Thyroid gland (tissue), 4 donors: ENCODE data around the gene HOXB9.

Experiments used
- POLR2A ChIP-seq, 2 donors: fragments of 450-650 bp; IDR thresholded peaks; one replicate each; pipeline ENCODE4 v1.6.1; 2017; ENCODE audit warnings: antibody characterized with exemption in 2 of 2, mild to moderate bottlenecking in 2 of 2, moderate library complexity in 1 of 2
- TF ChIP-seq, protein P1 (sequence below), 6 experiments: fragments of 200-600 bp in 3 of 6; fragments of 450-650 bp in 3 of 6; sonication (generic) in 3 of 6; IDR thresholded peaks; one replicate each; pipeline ENCODE4 v1.5.1; 2016 to 2019; ENCODE audit warnings: antibody characterized with exemption in 6 of 6, mild to moderate bottlenecking in 2 of 6, inconsistent platforms in 1 of 6, moderate library complexity in 1 of 6

DNA sequence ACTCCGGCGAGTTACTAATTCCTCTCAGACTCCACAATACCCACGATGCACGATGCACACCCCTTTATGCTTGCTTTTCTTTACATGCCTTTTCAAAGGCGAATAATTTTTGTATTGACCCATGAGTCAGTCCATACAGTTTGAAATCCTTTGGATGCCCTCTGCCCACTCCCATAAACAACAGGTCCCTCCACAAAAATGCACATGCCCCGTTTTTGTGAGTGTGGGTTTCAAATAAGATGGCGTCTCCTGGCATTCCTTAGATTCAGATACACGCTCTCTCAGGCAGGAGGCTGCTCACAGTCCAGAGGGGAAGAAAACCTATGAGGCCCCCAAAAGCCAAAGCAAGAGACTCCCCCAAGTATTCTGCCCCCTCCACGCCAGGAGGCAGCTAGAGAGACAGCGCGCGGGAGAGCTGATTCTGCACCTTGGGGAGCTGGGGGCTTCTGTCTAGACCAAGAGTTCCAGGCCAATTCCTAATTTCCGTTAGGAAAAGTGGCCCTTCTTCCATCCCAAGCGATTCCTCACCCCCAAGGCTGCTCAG is 19.6 kb upstream of the HOXB9 start:
- TF ChIP-seq, protein P1, sequence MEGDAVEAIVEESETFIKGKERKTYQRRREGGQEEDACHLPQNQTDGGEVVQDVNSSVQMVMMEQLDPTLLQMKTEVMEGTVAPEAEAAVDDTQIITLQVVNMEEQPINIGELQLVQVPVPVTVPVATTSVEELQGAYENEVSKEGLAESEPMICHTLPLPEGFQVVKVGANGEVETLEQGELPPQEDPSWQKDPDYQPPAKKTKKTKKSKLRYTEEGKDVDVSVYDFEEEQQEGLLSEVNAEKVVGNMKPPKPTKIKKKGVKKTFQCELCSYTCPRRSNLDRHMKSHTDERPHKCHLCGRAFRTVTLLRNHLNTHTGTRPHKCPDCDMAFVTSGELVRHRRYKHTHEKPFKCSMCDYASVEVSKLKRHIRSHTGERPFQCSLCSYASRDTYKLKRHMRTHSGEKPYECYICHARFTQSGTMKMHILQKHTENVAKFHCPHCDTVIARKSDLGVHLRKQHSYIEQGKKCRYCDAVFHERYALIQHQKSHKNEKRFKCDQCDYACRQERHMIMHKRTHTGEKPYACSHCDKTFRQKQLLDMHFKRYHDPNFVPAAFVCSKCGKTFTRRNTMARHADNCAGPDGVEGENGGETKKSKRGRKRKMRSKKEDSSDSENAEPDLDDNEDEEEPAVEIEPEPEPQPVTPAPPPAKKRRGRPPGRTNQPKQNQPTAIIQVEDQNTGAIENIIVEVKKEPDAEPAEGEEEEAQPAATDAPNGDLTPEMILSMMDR (IDR thresholded peaks at IDR 0.05), result no peak
- no peak for TF ChIP-seq POLR2A (IDR thresholded peaks at IDR 0.05)
